GM10847 (cell line): ENCODE results near the gene APELA.

Experiments
- POLR2A ChIP-seq: IDR thresholded peaks from 2 replicates; pipeline ENCODE4 v1.6.1; 2011; ENCODE audit not compliant: insufficient read length; ENCODE audit errors: extremely low read depth

Gene APELA

DNA sequence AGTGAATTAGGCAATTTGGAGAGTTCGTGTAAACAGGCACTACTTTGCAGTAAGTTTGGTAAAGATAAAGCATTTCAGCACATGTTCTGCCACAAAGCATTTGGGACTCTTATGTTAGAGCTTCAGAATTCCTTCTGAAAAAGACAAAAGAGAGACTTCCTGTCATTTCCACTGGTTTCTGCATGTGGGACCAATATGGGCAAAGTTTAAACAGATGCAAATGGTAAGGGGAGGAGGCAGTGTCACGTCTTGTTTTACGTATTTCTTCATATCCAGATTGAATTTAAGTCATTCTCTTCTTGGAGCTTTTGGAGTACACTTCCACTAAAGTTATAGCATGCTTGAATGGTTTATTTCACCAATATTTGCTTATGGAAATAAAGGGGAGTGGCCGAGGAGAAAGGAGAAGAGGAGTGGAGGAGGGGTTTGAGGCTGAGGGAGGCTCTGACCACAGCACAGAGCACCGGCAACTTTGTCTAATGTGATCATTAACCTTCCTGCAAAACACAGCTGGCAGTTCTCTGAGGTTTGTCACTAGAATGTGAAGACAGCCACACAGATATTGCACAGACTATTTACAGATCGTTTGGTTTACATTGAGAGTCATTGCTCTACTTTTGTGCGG is at the start of gene APELA:
Gene APELA, plus strand, starts transcription at position 479 of the 625 bp plus-strand sequence. CDS start 154 bp downstream, outside the sequence.
- TF ChIP-seq POLR2A = no peak

- TF ChIP-seq POLR2A = no peak
Observed at GRCh38 chr4:164828955-164829354, 48.0 kb upstream of the APELA start.

DNA sequence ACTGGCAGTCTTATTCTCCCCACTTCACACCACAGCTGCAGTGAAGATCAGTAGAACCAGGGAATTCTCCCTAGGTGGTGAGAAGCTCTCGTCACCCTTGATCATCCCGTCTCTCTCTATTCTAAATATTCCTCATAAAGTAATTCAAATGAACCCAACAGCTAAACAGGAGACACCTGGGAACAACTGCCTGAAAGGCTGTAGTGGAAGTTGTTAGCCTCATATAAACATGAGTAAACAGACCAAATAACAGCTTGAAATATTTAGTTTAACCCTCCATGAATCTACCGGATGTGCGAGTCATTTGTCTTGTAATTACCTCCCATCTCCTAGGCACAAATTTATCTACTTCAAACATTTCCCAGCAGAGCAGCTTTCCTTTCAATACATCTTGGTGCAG is 30.4 kb upstream of the APELA start:
- TF ChIP-seq POLR2A = no peak

- no peak for TF ChIP-seq POLR2A
Observed at GRCh38 chr4:164847016-164847415, 30.0 kb upstream of the APELA start.

GRCh38 chr4:164847967-164848649 is 28.9 kb upstream of the APELA start:
- no peak for TF ChIP-seq POLR2A

DNA sequence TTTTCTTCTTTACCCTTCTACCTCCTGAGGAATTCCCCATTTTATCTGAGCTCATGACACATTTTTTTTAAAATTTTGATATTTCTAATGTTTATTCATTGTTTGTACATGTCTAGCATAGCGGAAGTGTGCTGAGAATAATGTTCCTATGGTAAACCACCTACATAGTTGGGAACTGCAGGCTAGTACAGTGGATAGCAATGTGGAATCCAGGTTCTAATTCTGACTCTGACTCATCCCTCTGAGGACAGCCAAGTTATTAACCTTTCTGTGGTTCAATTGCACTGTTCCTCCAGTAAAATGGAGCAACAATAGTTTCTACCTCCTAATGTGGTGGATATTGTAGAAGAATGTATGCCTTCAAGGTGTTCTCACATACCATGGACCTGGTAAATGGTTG is 20.6 kb upstream of the APELA start:
- TF ChIP-seq POLR2A = no peak

DNA sequence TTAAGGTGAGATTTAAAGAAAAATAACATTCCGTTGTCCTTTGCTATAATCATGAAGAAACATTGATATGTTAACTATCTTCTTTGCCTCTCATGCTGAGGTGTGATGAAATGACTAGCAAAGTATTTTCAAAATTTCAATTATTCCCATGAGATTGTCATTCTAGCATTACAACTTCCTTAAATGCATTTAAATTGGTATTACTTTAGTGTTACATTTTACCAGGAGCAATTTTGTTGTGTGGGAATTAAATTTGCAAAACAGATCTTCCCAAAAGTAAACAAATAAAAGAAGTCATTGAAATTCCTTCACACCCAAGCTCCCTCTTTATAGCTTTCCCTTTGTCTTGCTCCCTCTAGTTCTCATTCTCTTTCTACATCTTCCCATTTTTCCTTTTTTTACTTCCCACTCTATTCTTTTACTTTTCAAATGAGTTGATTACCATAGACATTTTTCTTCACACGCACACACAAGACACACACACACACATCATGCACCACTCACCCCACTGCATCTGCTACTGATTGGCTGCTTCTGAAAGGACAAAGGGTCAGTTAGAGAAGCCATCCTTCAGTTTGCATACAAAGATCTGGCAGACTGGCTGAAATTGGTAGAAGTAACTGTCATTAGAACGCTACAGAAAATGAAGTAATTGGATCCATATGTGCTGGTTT is 10.0 kb upstream of the APELA start:
- no peak for TF ChIP-seq POLR2A

DNA sequence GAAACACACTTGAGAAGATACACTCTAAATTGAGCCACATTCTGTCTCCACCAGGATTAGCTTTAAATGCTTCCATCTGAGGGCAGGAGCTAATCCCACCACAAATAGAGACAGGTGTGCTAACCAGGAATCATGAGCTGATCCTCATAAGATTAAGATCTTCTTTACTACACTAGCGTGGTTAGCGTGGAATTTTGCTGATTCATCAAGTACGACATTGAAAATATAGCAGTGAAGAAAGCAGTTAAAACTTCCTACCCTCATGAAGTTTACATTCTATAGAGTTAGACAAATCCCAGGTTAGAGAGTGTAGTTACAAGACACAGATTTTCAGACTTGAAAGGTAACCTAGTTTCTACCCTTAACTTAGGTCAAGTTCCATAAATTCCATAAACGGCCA is 5.3 kb upstream of the APELA start:
- no peak for TF ChIP-seq POLR2A

DNA sequence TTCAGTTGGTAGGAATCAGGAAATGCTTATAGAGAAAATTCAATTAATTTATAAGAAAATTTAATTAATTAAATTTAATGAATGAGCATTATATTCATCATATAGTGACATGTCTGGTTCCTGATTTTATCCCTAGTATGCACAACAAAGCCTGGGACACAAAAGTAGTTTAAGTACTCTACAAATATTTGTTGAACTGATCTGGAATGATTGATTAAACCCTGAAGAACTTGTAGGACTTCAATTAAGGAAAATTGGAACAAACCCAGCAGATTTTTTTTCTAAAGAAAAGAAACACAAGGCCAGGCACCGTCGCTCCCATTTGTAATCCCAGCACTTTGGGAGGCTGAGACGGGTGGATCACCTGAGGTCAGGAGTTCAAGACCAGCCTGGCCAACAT is 4.5 kb upstream of the APELA start:
- TF ChIP-seq POLR2A = no peak

DNA sequence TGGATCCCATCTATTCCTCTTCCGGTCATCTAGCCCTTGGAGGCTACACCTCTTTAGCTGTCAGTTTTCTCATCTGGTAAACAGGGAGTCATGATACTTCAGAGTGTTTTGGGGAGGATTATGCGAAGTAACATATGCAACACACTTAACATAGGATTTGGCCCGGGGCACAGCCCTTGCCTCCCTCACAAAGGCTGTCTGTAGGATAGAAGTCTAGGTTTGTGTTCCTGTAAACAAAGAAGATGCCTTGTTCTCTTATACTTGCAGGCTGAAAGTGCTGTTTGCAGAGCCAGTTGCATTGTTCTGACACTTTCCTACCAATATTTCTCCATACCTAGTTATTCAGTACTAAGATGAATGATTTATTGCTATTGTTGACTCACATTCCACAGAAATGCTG is 2.2 kb upstream of the APELA start:
- TF ChIP-seq POLR2A = no peak

GRCh38 chr4:164880489-164881262 is 3.7 kb downstream of the APELA start:
- TF ChIP-seq POLR2A = no peak

- TF ChIP-seq POLR2A = no peak
Observed at GRCh38 chr4:164888096-164888715, 11.2 kb downstream of the APELA start.

- TF ChIP-seq POLR2A = no peak
Observed at GRCh38 chr4:164890691-164891090, 13.7 kb downstream of the APELA start.

GRCh38 chr4:164892018-164892417 is 15.0 kb downstream of the APELA start:
- TF ChIP-seq POLR2A = no peak

- TF ChIP-seq POLR2A = no peak
Observed at GRCh38 chr4:164894702-164895101, 17.7 kb downstream of the APELA start.
